Ascending aorta (tissue), 2 donors: ENCODE results near the gene FBXO31. TPM values are rescaled to one million over a fixed set of nuclear protein-coding genes. Genes with fewer than 3 reads are reported as not detected.

Experiments
- DNase-seq, 2 donors: peaks; one replicate each; pipeline ENCODE4 v3.0.0-alpha.2; 2019; ENCODE audit warnings: low spot score in 2 of 2
- H3K27ac ChIP-seq, 2 donors: fragments of 200-600 bp; sonication (generic); one replicate each; pipeline ENCODE4 v1.5.1; 2016 to 2017; ENCODE audit warnings: mild to moderate bottlenecking in 1 of 2
- H3K27me3 ChIP-seq: fragments of 200-600 bp; sonication (generic); one replicate; pipeline ENCODE4 v1.5.1; 2017
- H3K36me3 ChIP-seq, 2 donors: fragments of 200-600 bp; sonication (generic); one replicate each; pipeline ENCODE4 v1.5.1; 2016
- H3K4me1 ChIP-seq, 2 donors: fragments of 200-600 bp; sonication (generic); one replicate each; pipeline ENCODE4 v1.5.1; 2016 to 2017; ENCODE audit warnings: mild to moderate bottlenecking in 1 of 2
- H3K4me3 ChIP-seq, 2 donors: fragments of 200-600 bp; sonication (generic); one replicate each; pipeline ENCODE4 v1.5.1; 2016 to 2017; ENCODE audit warnings: mild to moderate bottlenecking in 1 of 2
- H3K9me3 ChIP-seq, 2 donors: fragments of 200-600 bp; sonication (generic); one replicate each; pipeline ENCODE4 v1.5.1; 2016
- intact Hi-C: fragments of 100-400 bp; cut with DNase I; formaldehyde crosslinking; loops from one replicate; pipeline ENCODE4 v1.15.1; 2023
- total RNA-seq: library from RNA; depleted of rRNA; stranded (reverse); fragments of >200 nt; gene quantifications from one replicate; pipeline ENCODE4 v1.1.0, GENCODE V29; 2016
- TF ChIP-seq, protein P1 (sequence below), 3 experiments: fragments of 200-600 bp in 2 of 3; fragments of 450-650 bp in 1 of 3; sonication (generic) in 2 of 3; IDR thresholded peaks; one replicate each; pipeline ENCODE4 v1.5.1; 2016 to 2019; ENCODE audit warnings: antibody characterized with exemption in 3 of 3, mild to moderate bottlenecking in 1 of 3, moderate library complexity in 1 of 3

Gene FBXO31
- total RNA-seq, 1 donor from 2014 or later = 224 TPM

DNA sequence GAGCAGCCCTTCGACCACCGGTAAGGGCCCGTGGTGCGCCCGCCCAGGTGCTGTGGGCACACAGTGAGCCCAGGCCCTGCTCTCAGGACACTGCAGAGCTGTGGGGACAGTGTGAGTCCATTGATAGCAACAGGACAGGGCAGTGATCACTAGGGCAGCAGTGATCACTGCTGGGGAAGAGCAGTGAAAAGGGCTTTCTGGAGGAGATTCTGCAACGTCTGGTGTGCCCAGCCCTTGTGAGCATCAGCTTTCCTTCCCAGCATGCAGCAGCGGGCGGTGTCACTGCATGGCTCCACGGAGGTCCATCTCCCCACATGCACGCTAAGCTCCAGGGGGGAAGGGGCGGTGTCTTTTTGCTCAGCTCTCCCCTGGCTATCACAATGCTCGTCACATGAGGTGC lies 40.7 kb upstream of the FBXO31 start:
- H3K4me3 ChIP-seq = no peak overlapping the region
- no peak overlapping the region for H3K27ac ChIP-seq
- intact Hi-C loops = no loop called here
- H3K9me3 ChIP-seq = no peaks in the 10 kb centered on the region
- no peaks in the 10 kb centered on the region for H3K4me1 ChIP-seq
- H3K36me3 ChIP-seq = peaks cover 30 to 57% of the 10 kb centered on the region in 2 donors
- TF ChIP-seq, protein P1, sequence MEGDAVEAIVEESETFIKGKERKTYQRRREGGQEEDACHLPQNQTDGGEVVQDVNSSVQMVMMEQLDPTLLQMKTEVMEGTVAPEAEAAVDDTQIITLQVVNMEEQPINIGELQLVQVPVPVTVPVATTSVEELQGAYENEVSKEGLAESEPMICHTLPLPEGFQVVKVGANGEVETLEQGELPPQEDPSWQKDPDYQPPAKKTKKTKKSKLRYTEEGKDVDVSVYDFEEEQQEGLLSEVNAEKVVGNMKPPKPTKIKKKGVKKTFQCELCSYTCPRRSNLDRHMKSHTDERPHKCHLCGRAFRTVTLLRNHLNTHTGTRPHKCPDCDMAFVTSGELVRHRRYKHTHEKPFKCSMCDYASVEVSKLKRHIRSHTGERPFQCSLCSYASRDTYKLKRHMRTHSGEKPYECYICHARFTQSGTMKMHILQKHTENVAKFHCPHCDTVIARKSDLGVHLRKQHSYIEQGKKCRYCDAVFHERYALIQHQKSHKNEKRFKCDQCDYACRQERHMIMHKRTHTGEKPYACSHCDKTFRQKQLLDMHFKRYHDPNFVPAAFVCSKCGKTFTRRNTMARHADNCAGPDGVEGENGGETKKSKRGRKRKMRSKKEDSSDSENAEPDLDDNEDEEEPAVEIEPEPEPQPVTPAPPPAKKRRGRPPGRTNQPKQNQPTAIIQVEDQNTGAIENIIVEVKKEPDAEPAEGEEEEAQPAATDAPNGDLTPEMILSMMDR (IDR thresholded peaks at IDR 0.05) = no peak
- no peaks in the 10 kb centered on the region for H3K27me3 ChIP-seq
- no peak for DNase-seq

DNA sequence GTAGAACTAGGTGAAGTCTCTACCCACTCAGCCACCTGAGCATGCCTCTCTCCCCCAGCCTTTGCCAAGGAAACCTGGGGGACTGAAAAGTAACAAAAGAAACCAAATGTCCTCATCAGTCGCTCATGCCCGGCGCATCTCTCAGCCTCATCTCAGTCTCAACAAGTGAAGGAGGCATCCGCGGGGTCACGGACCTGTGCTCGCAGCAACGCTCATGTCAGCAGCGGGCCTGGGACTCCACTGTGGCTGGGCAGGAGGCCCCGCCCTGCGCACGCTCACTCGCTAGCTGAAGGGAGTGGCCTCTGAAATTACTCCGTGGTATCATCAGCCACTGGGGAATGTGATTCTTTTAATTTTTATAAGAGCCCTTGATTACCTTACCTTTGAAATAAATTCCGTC lies 39.9 kb upstream of the FBXO31 start:
- Histone ChIP-seq H3K4me3 (no peak overlapping the region), H3K27ac (no peak overlapping the region), H3K27me3 (no peaks in the 10 kb centered on the region), H3K36me3 (peaks cover 36 to 55% of the 10 kb centered on the region in 2 donors), H3K4me1 (no peaks in the 10 kb centered on the region), H3K9me3 (no peaks in the 10 kb centered on the region)
- no peak for DNase-seq
- intact Hi-C loops = no loop called here
- TF ChIP-seq, protein P1 (IDR thresholded peaks at IDR 0.05) = no peak

DNA sequence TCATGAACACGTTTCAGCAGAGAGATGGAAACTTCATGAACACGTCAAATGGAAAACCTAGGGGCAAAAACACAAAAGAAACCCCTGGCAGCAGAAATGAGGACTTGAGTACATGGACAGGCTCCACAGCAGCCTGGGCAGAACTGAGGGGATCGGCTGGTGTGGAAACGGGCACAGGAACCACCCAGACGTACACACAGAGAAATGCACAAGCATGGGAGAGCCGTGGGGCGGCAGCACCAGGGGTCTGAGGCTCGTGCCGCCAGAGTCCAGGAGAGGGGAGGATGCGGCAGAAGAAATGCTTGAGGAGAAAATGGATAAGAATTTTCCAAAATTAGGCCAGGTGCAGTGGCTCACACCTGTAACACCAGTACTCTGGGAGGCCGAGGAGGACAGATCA lies 38.5 kb upstream of the FBXO31 start:
- no peak overlapping the region for H3K27ac ChIP-seq
- TF ChIP-seq, protein P1 (IDR thresholded peaks at IDR 0.05) = no peak
- intact Hi-C loops = no loop called here

DNA sequence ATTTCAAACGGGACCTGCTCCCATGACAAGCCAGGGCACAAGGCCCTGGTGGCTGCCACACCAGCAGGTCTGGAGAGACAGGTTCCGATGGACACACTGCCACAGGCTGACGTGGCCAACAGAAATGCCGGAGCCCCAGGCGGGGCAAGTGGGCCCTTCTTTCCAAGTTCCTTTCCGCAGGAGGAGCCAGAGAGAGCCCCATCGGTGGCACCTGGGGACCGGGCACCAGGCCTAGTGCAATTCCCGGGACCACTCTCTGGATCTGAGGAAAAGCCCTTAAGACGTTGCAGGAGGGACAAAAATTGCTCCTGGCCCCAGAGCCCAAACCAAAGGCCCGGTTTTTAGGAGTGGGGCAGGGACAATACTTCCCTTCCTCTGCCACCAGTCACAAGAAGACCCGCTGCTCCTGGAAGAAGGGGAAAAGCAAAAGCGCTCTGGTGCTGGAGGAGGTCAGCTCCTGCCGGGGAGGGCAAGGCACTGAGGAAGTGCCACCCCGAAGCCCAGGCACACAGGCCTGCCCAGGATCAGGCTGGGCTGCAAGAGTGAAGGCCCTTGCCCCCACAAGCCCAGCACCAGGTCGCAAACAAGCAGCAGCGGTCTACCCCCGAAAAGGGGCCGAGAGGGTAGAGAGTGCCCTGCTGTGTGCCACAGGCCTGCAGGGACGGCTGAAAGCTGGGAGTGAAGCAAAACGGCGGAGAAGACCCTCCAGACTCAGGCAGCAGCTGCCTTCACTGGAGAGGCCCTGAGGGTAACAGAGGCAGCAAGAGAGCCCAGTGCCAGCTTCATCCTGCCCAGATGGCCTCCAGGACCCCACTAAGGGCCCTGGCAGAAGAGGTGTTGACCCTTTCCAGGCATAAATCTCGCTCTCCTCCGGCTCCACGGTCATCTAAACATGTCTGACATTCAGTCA lies 37.7 kb upstream of the FBXO31 start:
- no peak for DNase-seq
- Histone ChIP-seq H3K4me3 (no peak overlapping the region), H3K36me3 (peaks cover 48 to 67% of the 10 kb centered on the region in 2 donors), H3K27ac (no peak overlapping the region), H3K9me3 (no peaks in the 10 kb centered on the region), H3K4me1 (no peaks in the 10 kb centered on the region), H3K27me3 (no peaks in the 10 kb centered on the region)
- intact Hi-C loops = loop anchor here (2.0 kb wide), 1 partner anchor 22 kb away; no protein-coding TSS in a partner anchor
- TF ChIP-seq, protein P1 (IDR thresholded peaks at IDR 0.05) = no peak

More for the DNA sequence above, 38.5 kb upstream of the FBXO31 start:
- no peak overlapping the region for H3K4me3 ChIP-seq
- H3K27me3 ChIP-seq = no peaks in the 10 kb centered on the region
- H3K9me3 ChIP-seq = no peaks in the 10 kb centered on the region
- H3K36me3 ChIP-seq = peaks cover 46 to 66% of the 10 kb centered on the region in 2 donors
- no peak for DNase-seq
- no peaks in the 10 kb centered on the region for H3K4me1 ChIP-seq

DNA sequence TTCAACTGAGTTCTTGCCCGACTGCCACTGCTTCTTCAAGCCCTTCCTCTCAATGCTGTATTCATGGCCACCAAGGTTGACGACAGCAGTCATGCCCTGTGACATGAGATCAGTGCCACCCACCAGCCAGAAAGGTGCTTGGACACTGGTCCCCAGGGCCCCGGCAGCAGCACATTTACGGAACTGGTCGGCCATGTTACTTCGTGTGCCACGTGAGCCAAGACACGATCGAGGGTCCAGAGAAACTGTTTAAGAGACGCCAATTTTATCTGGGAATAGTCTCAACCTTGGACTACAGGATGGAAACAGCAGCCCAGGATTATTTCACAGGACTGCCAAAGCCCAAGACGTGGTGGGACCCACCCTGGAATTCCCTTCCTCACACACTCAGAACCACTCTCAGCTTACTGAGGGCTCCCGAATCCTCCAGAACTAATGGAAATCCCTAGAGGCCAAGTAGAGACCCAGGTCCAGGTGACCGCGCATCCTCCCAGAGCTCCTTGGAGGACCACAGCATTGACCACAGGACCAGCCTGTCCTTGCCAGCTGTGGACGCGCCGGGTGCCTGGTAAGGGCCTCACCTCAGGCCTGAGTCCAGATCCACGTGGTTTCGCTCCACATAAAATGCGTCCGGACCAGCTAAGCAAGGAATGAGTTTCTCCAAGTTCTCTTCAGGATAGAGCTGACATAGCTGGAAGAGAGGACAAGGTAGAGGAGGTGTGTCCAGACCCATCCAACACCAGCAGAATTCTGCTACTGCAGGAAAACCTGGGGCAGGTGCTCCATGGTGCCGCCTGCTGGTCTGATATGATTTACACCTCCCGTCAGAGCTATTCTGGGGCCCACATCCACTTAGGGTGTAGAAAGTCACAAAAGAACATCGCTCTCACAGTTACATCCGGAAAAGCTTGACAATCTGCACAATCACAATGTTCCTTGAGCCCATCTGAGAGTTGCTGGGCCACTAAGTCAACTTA lies 36.7 kb upstream of the FBXO31 start:
- TF ChIP-seq, protein P1 (IDR thresholded peaks at IDR 0.05) = no peak
- Histone ChIP-seq H3K27me3 (no peaks in the 10 kb centered on the region), H3K36me3 (peaks cover 56 to 70% of the 10 kb centered on the region in 2 donors), H3K9me3 (no peaks in the 10 kb centered on the region), H3K4me3 (no peak overlapping the region), H3K4me1 (no peaks in the 10 kb centered on the region), H3K27ac (no peak overlapping the region)
- intact Hi-C loops = loop anchor here (2.0 kb wide), 1 partner anchor 22 kb away; no protein-coding TSS in a partner anchor
- DNase-seq = no peak
